A549 (cell line): ENCODE results near the gene ESR1. TPM values are rescaled to one million over a fixed set of nuclear protein-coding genes. Genes with fewer than 3 reads are reported as not detected.
A peak's percentile ranks its signal among the peaks of the same experiment; 100 is the strongest.

Source experiments
- ATAC-seq, 2 experiments: fragments of 200-7000 bp in 1 of 2; fragments of >200 bp in 1 of 2; cut with Nextera tagmentation in 1 of 2; cut with Tn5 transposase in 1 of 2; 3 replicates each; pipeline versions ENCODE4 v1.8.0 to v1.9.1; 2018 to 2020; ENCODE audit warnings: mild to moderate bottlenecking in 1 of 2, moderate library complexity in 1 of 2
- CTCF ChIA-PET: fragments of 300-600 bp; sonication (Branson Sonifier 250); formaldehyde crosslinking; extraction: SDS; loops from one replicate; lab custom pipeline; 2021; ENCODE audit warnings: antibody characterized with exemption, inconsistent platforms; lab: Yijun Ruan, JAX
- POLR2A ChIA-PET: fragments of 350-600 bp; formaldehyde crosslinking; extraction: SDS; loops from one replicate; lab custom pipeline; 2021; ENCODE audit warnings: antibody characterized with exemption, inconsistent platforms; lab: Yijun Ruan, JAX
- DNase-seq, 2 experiments: peaks; one replicate each; pipeline versions ENCODE4 v3.0.0 to v3.0.0-alpha.2; 2011 to 2016; ENCODE audit warnings: low read depth in 1 of 2, low spot score in 1 of 2
- FAIRE-seq: peaks from 2 replicates; lab custom pipeline; 2011; peaks lifted over from hg19 to GRCh38; lab: Jason Lieb, UNC
- H3K27ac ChIP-seq, 2 experiments: fragments of >200 bp; sonication (Bioruptor Twin); formaldehyde crosslinking; 3 replicates each; pipeline ENCODE4 v1.5.1; 2016 to 2017
- H3K4me1 ChIP-seq: fragments of >200 bp; sonication (Bioruptor Twin); formaldehyde crosslinking; 3 replicates; pipeline ENCODE4 v1.6.1; 2016
- H3K4me2 ChIP-seq: fragments of >200 bp; sonication (Bioruptor Twin); formaldehyde crosslinking; 3 replicates; pipeline ENCODE4 v1.6.1; 2016
- H3K4me3 ChIP-seq: fragments of >200 bp; sonication (Bioruptor Twin); formaldehyde crosslinking; 3 replicates; pipeline ENCODE4 v1.5.1; 2016
- H3K9me3 ChIP-seq: fragments of >200 bp; sonication (Bioruptor Twin); formaldehyde crosslinking; 3 replicates; pipeline ENCODE4 v1.6.1; 2016
- BCL3 ChIP-seq: fragments of >200 bp; sonication (Bioruptor Twin); formaldehyde crosslinking; IDR thresholded peaks from 3 replicates; pipeline ENCODE4 v1.6.1; 2016
- CBX2 ChIP-seq: fragments of 200-600 bp; sonication (generic); IDR thresholded peaks from 2 replicates; pipeline ENCODE4 v1.6.1; 2016; ENCODE audit warnings: low read depth, mild to moderate bottlenecking, borderline replicate concordance
- CTCF ChIP-seq: fragments of >200 bp; sonication (Bioruptor Twin); formaldehyde crosslinking; IDR thresholded peaks from 3 replicates; pipeline ENCODE4 v1.5.1; 2016
- ELK1 ChIP-seq: fragments of 150-350 bp; IDR thresholded peaks from 2 replicates; pipeline ENCODE4 v1.6.1; 2014; ENCODE audit warnings: low read depth, mild to moderate bottlenecking, low read length
- EP300 ChIP-seq, 2 experiments: fragments of >200 bp; sonication (Bioruptor Twin); formaldehyde crosslinking; IDR thresholded peaks; 2 replicates in 1 of 2; 3 replicates in 1 of 2; pipeline ENCODE4 v1.6.1; 2016 to 2017
- GATA3 ChIP-seq: IDR thresholded peaks from 2 replicates; pipeline ENCODE4 v1.6.1; 2012; ENCODE audit warnings: borderline replicate concordance
- HOXB13 ChIP-seq: fragments of 250-450 bp; sonication (Bioruptor Pico); IDR thresholded peaks from 2 replicates; pipeline ENCODE4 v1.5.0; 2020; ENCODE audit warnings: low read depth, mild to moderate bottlenecking, moderate library complexity
- HOXB5 ChIP-seq: fragments of 250-450 bp; sonication (Bioruptor Pico); IDR thresholded peaks from 2 replicates; pipeline ENCODE4 v1.5.0; 2020; ENCODE audit warnings: mild to moderate bottlenecking, moderate library complexity
- JUNB ChIP-seq: fragments of >200 bp; sonication (Bioruptor Twin); formaldehyde crosslinking; IDR thresholded peaks from 2 replicates; pipeline ENCODE4 v1.6.1; 2016
- MAZ ChIP-seq: fragments of 150-350 bp; IDR thresholded peaks from 2 replicates; pipeline ENCODE4 v1.6.1; 2014; ENCODE audit warnings: antibody characterized with exemption, low read depth, low read length, borderline replicate concordance
- MYC ChIP-seq: IDR thresholded peaks from 2 replicates; pipeline ENCODE4 v1.6.1; 2012; ENCODE audit warnings: mild to moderate bottlenecking, inconsistent platforms, low read length, improper control_type of control experiment, borderline replicate concordance
- PHF8 ChIP-seq: fragments of 200-600 bp; sonication (generic); IDR thresholded peaks from 2 replicates; pipeline ENCODE4 v1.6.1; 2016; ENCODE audit warnings: low read depth, mild to moderate bottlenecking, antibody characterized with exemption, moderate library complexity, borderline replicate concordance
- RAD21 ChIP-seq, 2 experiments: fragments of >200 bp in 1 of 2; sonication (Bioruptor Twin) in 1 of 2; formaldehyde crosslinking in 1 of 2; IDR thresholded peaks in 1 of 2; conservative IDR thresholded peaks in 1 of 2; 2 replicates in 1 of 2; 3 replicates in 1 of 2; pipeline ENCODE4 v1.6.1; 2012 to 2018; ENCODE audit warnings: inconsistent platforms in 1 of 2
- RCOR1 ChIP-seq: fragments of 150-350 bp; IDR thresholded peaks from 2 replicates; pipeline ENCODE4 v1.6.1; 2014; ENCODE audit warnings: antibody characterized with exemption, low read length, low read depth
- ZC3H11A ChIP-seq: fragments of 450-650 bp; IDR thresholded peaks from 2 replicates; pipeline ENCODE4 v1.6.1; 2014; ENCODE audit warnings: antibody characterized with exemption, mild to moderate bottlenecking
- WGBS: methylation state at CpG from one replicate; pipeline ENCODE4 v1.1.6; 2017; ENCODE audit errors: missing lambda C conversion rate; 5-methylcytosine and 5-hydroxymethylcytosine counted together
- polyA plus RNA-seq, 4 experiments: library from polyadenylated mRNA; depleted of rRNA in 3 of 4; stranded (reverse); fragments of >200 nt; fragmentation: RNase III in 1 of 4; extraction: RNeasy Plus Mini Kit Qiagen cat#74134 plus additional on column Dnase treatment in 1 of 4; gene quantifications; 2 replicates in 3 of 4; 3 replicates in 1 of 4; pipeline ENCODE4 v1.2.3, GENCODE V29; 2011 to 2017
- TF ChIP-seq, protein P1 (sequence below): IDR thresholded peaks from 2 replicates; pipeline ENCODE4 v1.6.1; 2012
- TF ChIP-seq, protein P2 (sequence below): fragments of >200 bp; sonication (Bioruptor Twin); formaldehyde crosslinking; IDR thresholded peaks from 2 replicates; pipeline ENCODE4 v1.6.1; 2016

ESR1 gene
- polyA plus RNA-seq, 2 of the 4 experiments (the other 2 are of a cell fraction), result not detected

GRCh38 chr6:152054441-152054840, 247.0 kb downstream of the ESR1 start:
- FAIRE-seq (no peak), DNase-seq (peak in 1 of 2 experiments; percentile 39), ATAC-seq (peak; percentile 55 to 62; a peak in 3 of 6 replicates)
- no peak overlapping the region for H3K27ac ChIP-seq
- WGBS, result 6% methylated on average over 7 of the region's 7 CpGs
- ChIA-PET POLR2A (interaction anchor here (1.0 kb wide), 1 partner anchor 41 kb away, joined by 4 read pairs; no protein-coding TSS in a partner anchor), CTCF (no interaction called here)
- H3K4me3 ChIP-seq, result no peak overlapping the region
- peak overlapping the region; percentile 56 for H3K4me2 ChIP-seq
- no peaks in the 10 kb centered on the region for H3K4me1 ChIP-seq
- no peaks in the 10 kb centered on the region for H3K9me3 ChIP-seq
- TF ChIP-seq CBX2, result no peak
- peak; percentile 38; the same call in 1 of the 2 replicates for TF ChIP-seq JUNB
- TF ChIP-seq GATA3, result peak; percentile 56; the same call in 1 of the 2 replicates
- TF ChIP-seq ZC3H11A, result no peak

DNA sequence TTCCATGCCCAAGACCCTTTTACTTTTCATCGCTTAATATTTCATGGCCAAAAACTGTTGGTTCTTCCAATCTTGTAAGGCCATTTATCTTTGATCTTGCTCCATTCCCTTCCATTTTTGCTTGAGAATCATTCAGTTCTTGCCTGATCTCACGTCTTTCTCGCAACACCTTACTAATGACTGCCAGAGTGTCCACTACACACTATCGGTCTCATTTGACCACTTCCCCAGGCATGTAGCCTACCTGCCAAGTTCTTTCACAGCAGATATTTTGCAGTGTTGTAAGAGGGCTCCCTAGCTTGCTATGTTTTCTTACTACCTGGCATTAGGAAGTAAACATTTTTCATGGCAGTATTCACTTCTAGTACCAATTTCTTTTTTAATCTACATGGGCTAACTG, 248.0 kb downstream of the ESR1 start:
- TF ChIP-seq HOXB5 (CRISPR knock-in tag) (no peak), CTCF (no peak), EP300 (IDR thresholded peaks at IDR 0.05) (no peak), HOXB13 (no peak), ELK1 (no peak), MAZ (no peak), RAD21 (conservative IDR thresholded peaks at IDR 0.05 in 1 of 2, IDR thresholded peaks at IDR 0.05 in 1 of 2) (no peak), PHF8 (no peak), MYC (no peak)
- TF ChIP-seq, protein P1, sequence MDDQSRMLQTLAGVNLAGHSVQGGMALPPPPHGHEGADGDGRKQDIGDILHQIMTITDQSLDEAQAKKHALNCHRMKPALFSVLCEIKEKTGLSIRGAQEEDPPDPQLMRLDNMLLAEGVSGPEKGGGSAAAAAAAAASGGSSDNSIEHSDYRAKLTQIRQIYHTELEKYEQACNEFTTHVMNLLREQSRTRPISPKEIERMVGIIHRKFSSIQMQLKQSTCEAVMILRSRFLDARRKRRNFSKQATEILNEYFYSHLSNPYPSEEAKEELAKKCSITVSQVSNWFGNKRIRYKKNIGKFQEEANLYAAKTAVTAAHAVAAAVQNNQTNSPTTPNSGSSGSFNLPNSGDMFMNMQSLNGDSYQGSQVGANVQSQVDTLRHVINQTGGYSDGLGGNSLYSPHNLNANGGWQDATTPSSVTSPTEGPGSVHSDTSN, result no peak
- TF ChIP-seq, protein P2, sequence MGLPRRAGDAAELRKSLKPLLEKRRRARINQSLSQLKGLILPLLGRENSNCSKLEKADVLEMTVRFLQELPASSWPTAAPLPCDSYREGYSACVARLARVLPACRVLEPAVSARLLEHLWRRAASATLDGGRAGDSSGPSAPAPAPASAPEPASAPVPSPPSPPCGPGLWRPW, result no peak
- TF ChIP-seq, all 56 proteins: peak for 0
- no peak for ATAC-seq
- ChIA-PET POLR2A (no interaction called here), CTCF (no interaction called here)
- no peaks in the 10 kb centered on the region for H3K9me3 ChIP-seq
- no peak overlapping the region for H3K4me2 ChIP-seq
- H3K27ac ChIP-seq, result no peak overlapping the region
- no peaks in the 10 kb centered on the region for H3K4me1 ChIP-seq
- 64% methylated on average over 4 of the region's 4 CpGs for WGBS
- no peak overlapping the region for H3K4me3 ChIP-seq
- no peak for FAIRE-seq
- no peak for DNase-seq

DNA sequence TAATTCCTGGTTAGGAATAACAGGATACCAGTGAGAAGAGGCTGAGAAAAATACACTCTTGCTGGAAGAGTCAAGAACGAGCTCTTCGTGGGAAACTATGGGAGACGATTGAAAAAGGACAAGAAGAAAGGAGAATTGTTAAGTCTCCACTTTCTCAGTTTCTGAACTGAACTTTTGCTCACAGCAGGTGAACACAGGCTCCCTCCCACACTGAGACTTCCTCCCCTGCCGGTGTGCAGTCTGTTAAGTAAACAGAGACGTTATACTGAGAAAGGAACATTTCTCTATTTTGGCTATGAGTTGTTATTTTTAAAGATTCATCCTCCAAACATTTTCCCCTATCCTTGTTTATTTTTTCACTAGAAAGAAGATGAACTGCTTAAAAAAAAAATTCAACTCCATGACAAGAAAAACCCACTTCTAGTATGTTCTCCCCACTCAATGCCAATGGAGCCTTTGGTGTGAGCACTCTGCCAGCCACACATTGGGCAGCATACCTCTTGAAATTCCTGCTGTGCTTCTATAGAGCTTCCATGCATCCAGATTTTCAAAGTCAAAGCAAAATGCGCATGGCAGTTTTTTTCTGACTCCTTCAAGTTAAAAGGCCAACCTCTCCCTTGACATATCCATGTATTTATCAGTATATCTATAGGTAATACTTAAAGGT, 250.5 kb downstream of the ESR1 start:
- CTCF ChIA-PET, result no interaction called here
- WGBS, result 22% methylated on average over 6 of the region's 6 CpGs
- Histone ChIP-seq H3K27ac (no peak overlapping the region), H3K4me2 (no peak overlapping the region)
- no peak for FAIRE-seq
- TF ChIP-seq ELK1 (no peak), RCOR1 (no peak), BCL3 (no peak), RAD21 (conservative IDR thresholded peaks at IDR 0.05 in 1 of 2, IDR thresholded peaks at IDR 0.05 in 1 of 2) (no peak)
- TF ChIP-seq, all 56 proteins: peak for 0
- DNase-seq (no peak), ATAC-seq (no peak)
- Histone ChIP-seq H3K9me3 (no peaks in the 10 kb centered on the region), H3K4me3 (no peak overlapping the region), H3K4me1 (no peaks in the 10 kb centered on the region)
- POLR2A ChIA-PET, result no interaction called here
